Progenitor cell of endocrine pancreas (in vitro differentiated cells): ENCODE results near the gene DHX36. TPM values are rescaled to one million over a fixed set of nuclear protein-coding genes. Genes with fewer than 3 reads are reported as not detected.
A peak's percentile ranks its signal among the peaks of the same experiment; 100 is the strongest.

Experiments used
- DNase-seq: peaks from one replicate; pipeline ENCODE4 v3.0.0; 2021; ENCODE audit warnings: low spot score; ENCODE audit not compliant: unreplicated experiment
- H3K27ac Mint-ChIP-seq: 2 replicates; pipeline ENCODE4 v1.8.0; 2021; ENCODE audit warnings: mild to moderate bottlenecking, moderate library complexity, mixed read lengths
- H3K27me3 Mint-ChIP-seq: 2 replicates; pipeline ENCODE4 v1.8.0; 2021; ENCODE audit warnings: mixed read lengths
- H3K36me3 Mint-ChIP-seq: 2 replicates; pipeline ENCODE4 v1.8.0; 2022; ENCODE audit warnings: mixed read lengths; ENCODE audit not compliant: insufficient read depth
- H3K4me1 Mint-ChIP-seq: 2 replicates; pipeline ENCODE4 v1.8.0; 2021; ENCODE audit warnings: low read depth, mixed read lengths
- H3K4me3 Mint-ChIP-seq: 2 replicates; pipeline ENCODE4 v1.8.0; 2021; ENCODE audit warnings: low read depth, mild to moderate bottlenecking, moderate library complexity, mixed read lengths
- H3K9me3 Mint-ChIP-seq: 2 replicates; pipeline ENCODE4 v1.8.0; 2021; ENCODE audit warnings: low read depth, mixed read lengths
- total RNA-seq: library from RNA; stranded (reverse); gene quantifications from 2 replicates; pipeline ENCODE4 v1.2.1, GENCODE V29; 2021
- TF ChIP-seq, protein P1 (sequence below): fragments of 200-600 bp; sonication (generic); IDR thresholded peaks from one replicate; pipeline ENCODE4 v1.5.0; 2021; ENCODE audit warnings: antibody characterized with exemption, mild to moderate bottlenecking; ENCODE audit not compliant: unreplicated experiment

Gene DHX36
- total RNA-seq, 1 donor from 2014 or later = 96.9 TPM

DNA sequence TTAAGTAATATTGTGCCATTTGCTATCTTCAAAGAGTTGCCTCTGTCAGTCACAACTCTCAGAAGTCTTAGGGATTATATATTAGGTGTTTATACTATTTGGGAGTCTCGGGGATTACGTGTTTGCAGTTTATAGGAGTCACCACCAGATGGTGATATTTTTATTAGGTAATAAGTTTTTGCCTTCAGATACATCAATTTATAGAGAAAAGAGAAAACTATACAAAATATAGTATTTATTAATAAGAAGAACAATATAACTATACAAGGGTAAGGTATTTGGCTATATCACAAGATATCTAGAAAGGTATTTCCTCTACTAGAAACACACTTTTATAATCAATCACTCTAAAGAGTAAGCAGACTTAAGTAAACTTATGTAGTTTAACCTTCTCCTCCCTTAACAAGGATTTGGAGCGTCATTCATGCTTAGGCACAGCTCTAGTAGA lies 10.7 kb upstream of the DHX36 start:
- Mint-ChIP-seq H3K27me3 (no peaks in the 10 kb centered on the region), H3K27ac (no peak overlapping the region), H3K9me3 (no peaks in the 10 kb centered on the region), H3K36me3 (no peaks in the 10 kb centered on the region), H3K4me3 (no peak overlapping the region), H3K4me1 (peaks cover under 1% of the 10 kb centered on the region)
- TF ChIP-seq, protein P1, sequence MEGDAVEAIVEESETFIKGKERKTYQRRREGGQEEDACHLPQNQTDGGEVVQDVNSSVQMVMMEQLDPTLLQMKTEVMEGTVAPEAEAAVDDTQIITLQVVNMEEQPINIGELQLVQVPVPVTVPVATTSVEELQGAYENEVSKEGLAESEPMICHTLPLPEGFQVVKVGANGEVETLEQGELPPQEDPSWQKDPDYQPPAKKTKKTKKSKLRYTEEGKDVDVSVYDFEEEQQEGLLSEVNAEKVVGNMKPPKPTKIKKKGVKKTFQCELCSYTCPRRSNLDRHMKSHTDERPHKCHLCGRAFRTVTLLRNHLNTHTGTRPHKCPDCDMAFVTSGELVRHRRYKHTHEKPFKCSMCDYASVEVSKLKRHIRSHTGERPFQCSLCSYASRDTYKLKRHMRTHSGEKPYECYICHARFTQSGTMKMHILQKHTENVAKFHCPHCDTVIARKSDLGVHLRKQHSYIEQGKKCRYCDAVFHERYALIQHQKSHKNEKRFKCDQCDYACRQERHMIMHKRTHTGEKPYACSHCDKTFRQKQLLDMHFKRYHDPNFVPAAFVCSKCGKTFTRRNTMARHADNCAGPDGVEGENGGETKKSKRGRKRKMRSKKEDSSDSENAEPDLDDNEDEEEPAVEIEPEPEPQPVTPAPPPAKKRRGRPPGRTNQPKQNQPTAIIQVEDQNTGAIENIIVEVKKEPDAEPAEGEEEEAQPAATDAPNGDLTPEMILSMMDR = peak; percentile 75
- no peak for DNase-seq

GRCh38 chr3:154327871-154328270 lies 3.6 kb upstream of the DHX36 start:
- Mint-ChIP-seq H3K4me3 (no peak overlapping the region), H3K27ac (no peak overlapping the region), H3K4me1 (peaks cover 17% of the 10 kb centered on the region), H3K27me3 (no peaks in the 10 kb centered on the region), H3K9me3 (no peaks in the 10 kb centered on the region), H3K36me3 (no peaks in the 10 kb centered on the region)
- no peak for DNase-seq
- TF ChIP-seq, protein P1 = no peak

DNA sequence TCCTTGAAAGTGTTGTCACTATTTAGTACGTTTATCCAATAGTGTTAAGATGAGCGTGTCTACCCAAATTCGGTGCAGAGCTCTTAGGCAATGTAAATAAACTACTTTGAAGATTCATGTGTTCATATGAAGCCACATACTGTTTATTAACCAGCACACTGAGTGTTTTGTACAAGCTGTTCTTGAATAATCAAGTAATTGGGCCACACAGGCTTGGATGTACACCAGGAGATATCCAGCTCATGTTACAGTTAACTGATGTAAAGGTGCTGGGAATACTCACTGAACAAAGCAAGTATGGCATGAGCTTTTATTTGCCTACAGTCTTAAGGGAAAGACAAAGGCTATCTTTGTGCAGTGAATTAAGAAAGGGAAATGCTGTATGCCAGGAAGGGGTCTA lies 632 bp upstream of the DHX36 start:
- Mint-ChIP-seq H3K36me3 (peaks cover 2% of the 10 kb centered on the region), H3K4me1 (peaks cover 24% of the 10 kb centered on the region), H3K27ac (peak overlapping the region; percentile 99), H3K9me3 (no peaks in the 10 kb centered on the region), H3K4me3 (peak overlapping the region; percentile 94), H3K27me3 (no peaks in the 10 kb centered on the region)
- TF ChIP-seq, protein P1 = no peak
- no peak for DNase-seq

DNA sequence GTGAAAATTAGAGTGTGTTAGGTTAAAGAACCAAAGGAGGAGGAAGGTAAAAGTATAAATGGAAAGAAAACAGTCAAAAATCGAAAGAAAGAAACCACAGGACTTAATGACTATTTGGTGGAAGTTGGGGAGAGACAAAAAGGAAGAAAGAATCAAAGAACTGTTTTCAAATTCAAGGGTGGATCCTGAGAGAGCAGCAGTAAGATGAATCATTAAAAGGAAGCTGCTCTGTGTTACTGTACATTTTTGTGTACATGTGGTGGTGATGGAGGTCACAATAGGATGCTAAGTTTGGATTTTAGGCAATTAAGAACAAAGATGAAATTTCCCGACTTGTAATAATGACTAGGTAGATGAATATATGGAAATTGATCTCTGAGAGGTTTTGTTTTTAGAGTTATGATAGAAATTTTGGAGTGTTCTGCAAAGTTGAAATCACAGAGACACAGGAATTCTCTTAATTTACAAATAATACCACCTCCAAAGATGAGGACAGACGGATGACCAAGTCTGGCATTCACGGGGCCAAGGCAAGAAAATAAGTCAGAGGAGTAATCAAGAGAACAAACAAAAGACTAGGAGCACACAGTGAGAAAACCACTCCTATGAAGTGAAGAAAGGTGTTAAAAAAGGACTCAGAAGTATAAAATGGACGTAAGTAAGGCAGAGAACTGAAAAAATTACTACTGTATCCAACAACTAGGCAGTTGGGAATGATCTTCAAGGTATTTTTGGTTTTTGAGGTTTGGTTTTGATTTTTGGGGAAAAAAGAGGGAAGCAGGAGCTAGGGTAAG lies 7.1 kb downstream of the DHX36 start:
- TF ChIP-seq, protein P1 = no peak
- H3K4me3 Mint-ChIP-seq = no peak overlapping the region
- H3K27me3 Mint-ChIP-seq = no peaks in the 10 kb centered on the region
- no peaks in the 10 kb centered on the region for H3K9me3 Mint-ChIP-seq
- peaks cover 23% of the 10 kb centered on the region for H3K36me3 Mint-ChIP-seq
- H3K4me1 Mint-ChIP-seq = peaks cover 13% of the 10 kb centered on the region
- no peak for DNase-seq
- H3K27ac Mint-ChIP-seq = peak overlapping the region; percentile 56

DNA sequence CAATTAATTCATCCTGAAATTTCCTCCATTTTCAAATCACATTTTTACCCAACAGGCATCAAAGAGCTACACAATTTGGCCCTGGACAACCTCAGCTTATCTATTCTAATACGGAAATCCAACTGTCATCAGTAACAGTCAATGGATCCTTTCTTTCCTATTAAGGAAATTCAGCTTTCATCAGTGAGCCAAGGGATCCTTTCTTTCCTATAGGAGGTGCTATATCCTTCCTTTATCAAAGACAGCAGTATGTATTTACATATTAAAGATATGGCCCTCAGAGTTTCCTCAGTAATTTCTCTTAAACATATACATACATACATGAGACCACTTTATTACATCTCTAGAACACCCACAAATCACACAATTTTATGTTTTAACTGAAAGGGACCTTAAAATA lies 10.1 kb downstream of the DHX36 start:
- Mint-ChIP-seq H3K27ac (no peak overlapping the region), H3K4me1 (peaks cover 7% of the 10 kb centered on the region), H3K4me3 (no peak overlapping the region), H3K27me3 (no peaks in the 10 kb centered on the region), H3K9me3 (no peaks in the 10 kb centered on the region), H3K36me3 (peaks cover 25% of the 10 kb centered on the region)
- DNase-seq = no peak
- TF ChIP-seq, protein P1 = no peak
